Neuron (in vitro differentiated cells): ENCODE data around the gene MYO1C.

ENCODE experiments used
- H2AFZ ChIP-seq: one replicate; pipeline ENCODE4 v1.6.1; 2013; ENCODE audit warnings: low read depth, mild to moderate bottlenecking, inconsistent platforms, low read length, moderate library complexity
- H3K27me3 ChIP-seq: one replicate; pipeline ENCODE4 v1.6.1; 2013; ENCODE audit warnings: low read length; ENCODE audit not compliant: insufficient read depth
- H3K36me3 ChIP-seq: one replicate; pipeline ENCODE4 v1.6.1; 2013; ENCODE audit warnings: low read length; ENCODE audit not compliant: insufficient read depth
- H3K4me1 ChIP-seq: one replicate; pipeline ENCODE4 v1.6.1; 2013; ENCODE audit warnings: low read length; ENCODE audit not compliant: insufficient read depth
- H3K4me3 ChIP-seq: 2 replicates; pipeline ENCODE4 v1.5.1; 2013; ENCODE audit warnings: mild to moderate bottlenecking, low read length, moderate library complexity
- H3K9me3 ChIP-seq: one replicate; pipeline ENCODE4 v1.6.1; 2013; ENCODE audit warnings: low read length

Gene MYO1C

GRCh38 chr17:1498869-1499268, 6.4 kb upstream of the MYO1C start:
- H3K9me3 ChIP-seq, result no peaks in the 10 kb centered on the region
- no peak overlapping the region for H2AFZ ChIP-seq
- no peaks in the 10 kb centered on the region for H3K27me3 ChIP-seq
- H3K4me1 ChIP-seq, result peaks cover 6% of the 10 kb centered on the region
- no peak overlapping the region for H3K4me3 ChIP-seq
- H3K36me3 ChIP-seq, result peaks cover 13% of the 10 kb centered on the region

GRCh38 chr17:1498233-1498632, 5.7 kb upstream of the MYO1C start:
- Histone ChIP-seq H3K36me3 (peaks cover 13% of the 10 kb centered on the region), H3K4me1 (peaks cover 6% of the 10 kb centered on the region), H3K9me3 (no peaks in the 10 kb centered on the region), H3K4me3 (no peak overlapping the region), H2AFZ (no peak overlapping the region), H3K27me3 (no peaks in the 10 kb centered on the region)

DNA sequence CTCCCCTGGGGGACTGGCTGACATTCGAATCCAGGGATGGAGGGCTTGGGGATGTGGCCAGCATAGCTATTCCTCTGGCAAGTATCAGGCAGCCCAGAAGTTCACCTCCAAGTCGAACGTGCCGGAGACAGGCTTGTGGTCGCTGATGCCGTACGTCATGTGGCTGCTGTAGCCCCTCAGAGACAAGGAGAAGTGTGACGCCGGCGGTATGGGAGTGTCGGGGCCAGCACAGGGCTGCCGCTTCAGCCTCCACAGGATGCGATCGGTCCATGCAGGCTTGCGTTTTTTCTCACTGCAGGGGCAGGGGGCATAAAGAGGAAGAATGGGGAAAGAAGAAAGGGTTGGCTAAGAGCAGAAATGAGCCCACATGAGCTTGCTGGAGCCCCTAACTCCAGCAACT, 5.3 kb upstream of the MYO1C start:
- H3K4me3 ChIP-seq, result no peak overlapping the region
- no peaks in the 10 kb centered on the region for H3K27me3 ChIP-seq
- no peak overlapping the region for H2AFZ ChIP-seq
- no peaks in the 10 kb centered on the region for H3K9me3 ChIP-seq
- peaks cover 13% of the 10 kb centered on the region for H3K36me3 ChIP-seq
- peaks cover 6% of the 10 kb centered on the region for H3K4me1 ChIP-seq

DNA sequence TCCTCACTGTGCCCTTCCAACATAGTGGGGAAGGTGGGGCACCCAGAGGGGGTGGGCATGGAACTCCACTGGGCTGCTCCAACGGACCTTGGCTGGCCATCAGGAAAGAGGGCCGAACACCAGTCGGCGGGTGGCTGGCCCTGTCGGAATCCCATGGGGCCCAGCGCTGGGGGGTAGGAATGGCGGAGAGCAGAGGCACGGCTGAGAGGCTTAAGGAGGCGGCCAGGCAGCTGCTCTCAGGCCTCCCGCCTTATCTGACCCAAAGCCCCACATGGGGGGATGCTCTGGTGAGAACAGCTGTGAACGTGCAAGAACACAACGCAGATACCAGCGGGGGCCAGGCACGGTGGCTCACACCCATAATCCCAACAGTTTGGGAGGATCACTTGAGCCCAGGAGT, 4.4 kb upstream of the MYO1C start:
- Histone ChIP-seq H3K36me3 (peaks cover 13% of the 10 kb centered on the region), H3K4me1 (peaks cover 11% of the 10 kb centered on the region), H3K27me3 (no peaks in the 10 kb centered on the region), H2AFZ (no peak overlapping the region), H3K4me3 (no peak overlapping the region), H3K9me3 (no peaks in the 10 kb centered on the region)

DNA sequence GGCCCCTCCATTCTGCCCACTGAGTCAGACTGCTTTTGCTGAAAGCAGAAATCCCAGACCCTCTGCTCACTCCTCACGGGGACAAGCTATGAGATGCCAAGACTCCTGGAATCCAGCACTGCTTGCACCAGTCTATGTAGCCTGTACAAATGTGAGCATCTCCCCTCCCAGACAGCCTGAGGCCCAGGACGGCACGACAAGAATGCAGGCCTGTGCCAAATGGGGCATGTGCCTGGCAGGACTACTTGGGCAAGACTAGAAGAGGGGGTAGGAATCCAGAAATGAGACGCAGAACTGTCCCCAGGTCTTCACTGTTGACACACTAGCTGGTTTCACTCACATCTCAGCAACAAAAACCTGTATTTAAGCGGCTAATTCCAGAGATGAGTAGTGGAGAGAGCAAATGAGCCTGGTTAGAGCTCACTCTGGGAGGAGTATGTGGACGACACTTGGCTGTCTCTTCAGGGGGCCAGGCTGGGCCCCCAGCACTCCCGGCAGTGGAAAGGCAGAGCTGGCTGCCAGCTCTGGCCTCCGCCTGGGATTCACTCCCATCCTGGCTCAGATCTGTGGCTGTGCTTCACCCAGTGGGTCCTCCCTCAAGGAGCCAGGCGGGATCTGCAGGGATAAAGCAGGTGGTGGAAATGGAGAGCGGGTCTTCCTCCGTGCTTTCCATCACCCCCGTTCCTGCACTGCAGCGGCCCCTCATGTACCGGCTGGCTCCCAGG, 2.9 kb upstream of the MYO1C start:
- Histone ChIP-seq H3K27me3 (no peaks in the 10 kb centered on the region), H3K9me3 (no peaks in the 10 kb centered on the region), H2AFZ (no peak overlapping the region), H3K36me3 (peaks cover 13% of the 10 kb centered on the region), H3K4me3 (no peak overlapping the region), H3K4me1 (peaks cover 14% of the 10 kb centered on the region)

- Histone ChIP-seq H3K4me1 (peaks cover 15% of the 10 kb centered on the region), H3K27me3 (no peaks in the 10 kb centered on the region), H3K9me3 (no peaks in the 10 kb centered on the region), H3K4me3 (no peak overlapping the region), H2AFZ (no peak overlapping the region), H3K36me3 (peaks cover 13% of the 10 kb centered on the region)
Measured at GRCh38 chr17:1494736-1495253, 2.3 kb upstream of the MYO1C start.

DNA sequence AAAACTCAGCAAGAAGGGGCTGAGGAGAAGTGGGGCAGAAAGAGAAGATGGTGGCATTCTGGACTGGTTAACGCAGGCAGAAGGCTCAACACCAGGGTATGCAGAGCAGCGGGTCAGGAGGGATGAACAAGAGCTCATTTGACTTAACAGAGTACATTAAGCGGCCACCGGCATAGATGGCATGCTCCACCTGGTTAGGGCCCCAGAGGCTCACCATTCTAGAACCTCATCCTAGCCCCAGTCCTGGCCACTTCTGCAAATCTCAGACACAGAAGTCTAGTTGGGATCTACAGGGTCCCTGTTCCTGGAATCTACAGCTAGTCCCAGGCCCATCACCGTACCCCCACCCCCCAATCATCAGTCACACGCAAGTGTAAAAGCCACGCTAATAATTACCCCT, 1.7 kb upstream of the MYO1C start:
- Histone ChIP-seq H2AFZ (no peak overlapping the region), H3K36me3 (peaks cover 13% of the 10 kb centered on the region), H3K4me1 (peaks cover 15% of the 10 kb centered on the region), H3K27me3 (no peaks in the 10 kb centered on the region), H3K9me3 (no peaks in the 10 kb centered on the region), H3K4me3 (no peak overlapping the region)

DNA sequence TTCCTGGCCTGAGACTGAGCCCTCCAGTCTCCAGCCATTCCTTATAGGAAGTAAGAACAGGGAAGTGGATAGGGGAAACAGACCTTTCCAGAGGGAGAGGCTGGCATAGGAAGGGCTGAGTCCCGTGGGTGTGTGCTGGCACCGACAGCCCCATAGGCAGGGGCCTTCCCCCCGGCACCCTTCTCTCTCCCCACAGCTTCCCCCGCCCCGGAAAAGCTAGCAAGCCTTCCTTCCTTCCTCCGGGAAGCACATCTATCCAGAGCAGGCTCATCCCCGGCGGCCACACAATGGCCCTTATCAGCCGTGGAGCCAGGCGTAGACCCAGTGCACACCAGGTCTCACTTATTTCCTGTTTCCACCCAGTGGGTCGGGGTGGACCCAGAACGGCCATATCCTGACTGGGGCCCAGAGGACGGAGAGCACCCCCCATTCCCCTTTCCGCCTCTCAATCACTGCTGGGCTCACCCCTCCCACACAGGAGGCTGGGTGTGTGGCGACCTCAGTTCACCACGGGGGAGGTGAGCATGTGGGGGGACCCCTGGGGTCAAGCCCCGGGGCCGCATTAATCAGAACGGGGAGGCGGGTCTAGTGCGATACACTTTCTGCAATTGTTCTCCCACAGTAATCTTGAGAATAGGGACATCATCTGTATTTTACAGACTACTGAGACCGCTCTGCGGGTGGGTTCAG, 950 bp upstream of the MYO1C start:
- Histone ChIP-seq H3K4me1 (peaks cover 21% of the 10 kb centered on the region), H3K36me3 (peaks cover 13% of the 10 kb centered on the region), H3K4me3 (no peak overlapping the region), H2AFZ (no peak overlapping the region), H3K27me3 (no peaks in the 10 kb centered on the region), H3K9me3 (no peaks in the 10 kb centered on the region)

GRCh38 chr17:1491443-1492248, 840 bp downstream of the MYO1C start:
- Histone ChIP-seq H3K4me3 (peak overlapping the region; percentile 66), H3K4me1 (peaks cover 17% of the 10 kb centered on the region), H2AFZ (peak overlapping the region; percentile 80), H3K27me3 (no peaks in the 10 kb centered on the region), H3K9me3 (no peaks in the 10 kb centered on the region), H3K36me3 (peaks cover 6% of the 10 kb centered on the region)

- peak overlapping the region; percentile 80 for H2AFZ ChIP-seq
- peak overlapping the region; percentile 66 for H3K4me3 ChIP-seq
- H3K4me1 ChIP-seq, result peaks cover 17% of the 10 kb centered on the region
- no peaks in the 10 kb centered on the region for H3K27me3 ChIP-seq
- H3K36me3 ChIP-seq, result no peaks in the 10 kb centered on the region
- H3K9me3 ChIP-seq, result no peaks in the 10 kb centered on the region
Measured at GRCh38 chr17:1490643-1491442, 1.6 kb downstream of the MYO1C start.

GRCh38 chr17:1488826-1489270, 3.6 kb downstream of the MYO1C start:
- Histone ChIP-seq H3K9me3 (no peaks in the 10 kb centered on the region), H3K4me3 (peak overlapping the region; percentile 41), H2AFZ (no peak overlapping the region), H3K27me3 (no peaks in the 10 kb centered on the region), H3K4me1 (peaks cover 17% of the 10 kb centered on the region), H3K36me3 (no peaks in the 10 kb centered on the region)

DNA sequence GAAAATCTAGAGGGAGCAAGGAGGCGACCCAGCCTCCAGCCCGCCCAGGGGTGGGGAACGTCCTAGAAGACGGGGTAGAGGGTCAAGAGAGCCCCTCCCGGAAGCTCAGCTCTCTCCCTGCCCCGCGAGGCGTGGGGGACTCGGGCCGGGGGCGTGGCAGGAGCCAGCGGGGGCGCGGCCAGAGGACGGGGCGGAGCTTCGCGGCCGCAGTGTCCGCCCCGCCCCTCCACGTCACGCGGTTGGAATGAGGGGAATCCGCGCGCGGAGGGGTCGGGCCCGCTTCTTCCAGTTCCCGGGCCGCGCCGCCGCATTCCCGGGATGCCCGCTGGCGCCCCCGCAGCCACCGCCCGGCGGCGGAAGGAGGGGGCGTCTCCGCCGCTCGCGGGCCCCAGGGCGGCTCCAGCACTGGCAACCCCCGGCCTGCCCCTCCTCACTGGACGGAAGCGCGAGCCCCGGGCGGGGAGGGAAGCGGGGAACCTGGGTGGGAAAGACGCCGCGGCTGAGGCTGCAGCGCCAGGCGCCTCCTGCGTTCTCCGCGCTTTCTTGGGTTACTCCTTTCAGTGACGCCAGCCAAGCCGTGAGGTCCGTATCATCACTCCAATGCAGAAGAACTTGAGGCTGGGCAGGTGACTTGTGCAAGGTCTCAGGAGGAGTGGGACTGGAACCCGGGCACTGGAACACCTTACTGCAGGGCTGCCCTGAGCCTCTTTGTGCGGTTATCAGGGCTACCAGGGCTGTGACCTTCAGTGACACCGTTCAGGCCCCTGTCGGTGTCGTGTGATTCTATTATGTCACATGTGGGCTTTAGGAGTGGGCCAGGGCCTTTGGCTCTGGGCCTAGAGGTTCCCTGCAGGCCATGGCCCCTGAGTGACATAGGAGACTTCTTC, 4.3 kb downstream of the MYO1C start:
- Histone ChIP-seq H3K36me3 (no peaks in the 10 kb centered on the region), H3K4me1 (peaks cover 17% of the 10 kb centered on the region), H3K9me3 (no peaks in the 10 kb centered on the region), H3K4me3 (peak overlapping the region; percentile 41), H2AFZ (no peak overlapping the region), H3K27me3 (no peaks in the 10 kb centered on the region)
